H54 (cell line): ENCODE results near the gene DDAH1.

Source experiments
- DNase-seq: peaks from one replicate; pipeline ENCODE4 v3.0.0; 2011; ENCODE audit warnings: low spot score, mixed read lengths; ENCODE audit not compliant: insufficient read length
- FAIRE-seq: peaks from 3 replicates; lab custom pipeline; 2011; peaks lifted over from hg19 to GRCh38; lab: Jason Lieb, UNC
- POLR2A ChIP-seq: IDR thresholded peaks from 2 replicates; pipeline ENCODE4 v1.6.1; 2011; ENCODE audit warnings: low read depth, mild to moderate bottlenecking, low read length

Gene DDAH1

GRCh38 chr1:85322655-85323054, 142.3 kb downstream of the DDAH1 start:
- no peak for DNase-seq
- TF ChIP-seq POLR2A: no peak
- peak; percentile 65 for FAIRE-seq

- TF ChIP-seq POLR2A: no peak
- FAIRE-seq (peak; percentile 98), DNase-seq (no peak)
These were observed 143.6 kb downstream of the DDAH1 start for GRCh38 chr1:85321237-85321964.

GRCh38 chr1:85320371-85321131, 144.4 kb downstream of the DDAH1 start:
- no peak for DNase-seq
- no peak for TF ChIP-seq POLR2A
- FAIRE-seq: peak; percentile 62

DNA sequence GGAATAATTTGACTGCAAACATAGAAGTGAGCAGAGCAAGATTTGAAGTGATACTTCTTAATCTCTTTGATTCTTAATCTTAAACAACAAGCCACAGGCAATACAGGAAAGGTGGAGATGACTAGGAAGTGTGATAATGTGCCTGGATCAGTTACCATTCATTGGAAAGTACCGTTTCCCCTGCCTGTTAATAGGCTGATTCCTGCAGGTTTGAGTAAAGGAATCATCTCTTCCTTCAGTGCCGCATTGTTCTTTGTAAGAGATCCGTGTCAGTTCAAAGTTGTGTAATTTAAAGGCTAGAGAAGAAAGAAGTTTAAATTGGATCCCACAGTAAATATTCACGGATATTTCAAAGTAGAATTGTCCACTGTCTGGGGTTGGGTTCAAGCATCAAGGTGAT, 145.0 kb downstream of the DDAH1 start:
- DNase-seq: no peak
- TF ChIP-seq POLR2A: no peak
- FAIRE-seq: no peak

DNA sequence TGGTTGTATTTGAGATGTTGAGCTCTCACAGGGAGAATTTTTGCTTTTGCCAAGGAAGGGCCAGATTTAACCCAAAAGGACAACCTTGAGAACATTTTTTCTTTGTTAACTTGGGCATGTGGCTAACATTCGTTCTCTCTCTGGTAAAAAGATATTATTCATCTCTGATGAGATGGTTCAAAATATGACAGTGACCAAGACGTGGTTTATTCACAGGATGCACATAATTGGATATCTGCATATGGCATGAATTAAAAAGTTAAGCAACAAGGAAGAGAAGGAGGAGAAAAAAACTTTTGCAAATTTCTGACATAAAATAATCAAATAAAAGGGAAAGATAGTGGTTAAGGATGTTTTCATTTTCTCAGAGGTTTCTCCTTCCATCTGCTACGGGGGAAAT, 145.5 kb downstream of the DDAH1 start:
- FAIRE-seq (no peak), DNase-seq (no peak)

GRCh38 chr1:85318217-85318616, 146.7 kb downstream of the DDAH1 start:
- no peak for TF ChIP-seq POLR2A
- FAIRE-seq: no peak
- no peak for DNase-seq

More for the DNA sequence above, 145.5 kb downstream of the DDAH1 start:
- TF ChIP-seq POLR2A: no peak

- no peak for FAIRE-seq
- no peak for DNase-seq
- TF ChIP-seq POLR2A: no peak
These were observed 147.4 kb downstream of the DDAH1 start for GRCh38 chr1:85317560-85317959.

DNA sequence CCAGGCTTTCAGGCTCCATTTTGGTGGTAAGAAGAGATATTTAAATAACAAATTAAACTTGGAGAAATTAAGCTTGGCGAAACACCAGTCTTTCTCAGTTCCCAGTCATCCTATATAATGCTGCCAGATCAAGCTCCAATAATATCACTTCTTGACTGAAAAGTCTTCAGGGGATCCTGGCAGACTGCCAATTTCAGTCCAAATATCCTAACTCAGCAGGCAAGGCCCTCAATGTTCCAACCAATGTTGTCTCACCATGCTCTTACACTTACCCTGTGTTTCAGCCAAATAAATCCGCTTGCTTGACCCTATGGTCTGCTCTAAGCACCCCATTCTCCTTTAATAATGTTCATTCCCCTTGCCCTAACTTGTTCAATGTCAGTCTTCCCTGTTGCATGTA, 148.6 kb downstream of the DDAH1 start:
- FAIRE-seq (no peak), DNase-seq (no peak)
- no peak for TF ChIP-seq POLR2A

GRCh38 chr1:85315789-85316188, 149.2 kb downstream of the DDAH1 start:
- DNase-seq (no peak), FAIRE-seq (no peak)
- TF ChIP-seq POLR2A: no peak

DNA sequence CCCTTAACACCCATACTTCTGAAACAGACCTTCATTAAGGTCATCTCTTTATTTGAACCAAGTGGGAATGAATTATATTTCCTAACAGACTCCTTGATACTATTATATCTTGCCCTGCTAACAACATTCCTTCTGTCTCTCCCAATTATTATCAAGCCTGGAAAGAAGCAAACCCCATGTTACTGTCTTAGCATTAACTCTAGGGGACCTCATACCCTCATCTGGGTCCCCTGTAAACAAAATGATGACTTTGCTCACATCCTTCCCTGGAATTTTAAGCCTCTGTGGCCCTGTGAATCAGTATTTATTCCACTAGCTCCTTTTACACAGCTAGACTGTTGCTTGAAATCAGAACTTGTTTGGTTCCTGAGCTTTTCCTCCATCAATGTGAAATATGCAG, 150.2 kb downstream of the DDAH1 start:
- DNase-seq: no peak
- TF ChIP-seq POLR2A: no peak
- no peak for FAIRE-seq

DNA sequence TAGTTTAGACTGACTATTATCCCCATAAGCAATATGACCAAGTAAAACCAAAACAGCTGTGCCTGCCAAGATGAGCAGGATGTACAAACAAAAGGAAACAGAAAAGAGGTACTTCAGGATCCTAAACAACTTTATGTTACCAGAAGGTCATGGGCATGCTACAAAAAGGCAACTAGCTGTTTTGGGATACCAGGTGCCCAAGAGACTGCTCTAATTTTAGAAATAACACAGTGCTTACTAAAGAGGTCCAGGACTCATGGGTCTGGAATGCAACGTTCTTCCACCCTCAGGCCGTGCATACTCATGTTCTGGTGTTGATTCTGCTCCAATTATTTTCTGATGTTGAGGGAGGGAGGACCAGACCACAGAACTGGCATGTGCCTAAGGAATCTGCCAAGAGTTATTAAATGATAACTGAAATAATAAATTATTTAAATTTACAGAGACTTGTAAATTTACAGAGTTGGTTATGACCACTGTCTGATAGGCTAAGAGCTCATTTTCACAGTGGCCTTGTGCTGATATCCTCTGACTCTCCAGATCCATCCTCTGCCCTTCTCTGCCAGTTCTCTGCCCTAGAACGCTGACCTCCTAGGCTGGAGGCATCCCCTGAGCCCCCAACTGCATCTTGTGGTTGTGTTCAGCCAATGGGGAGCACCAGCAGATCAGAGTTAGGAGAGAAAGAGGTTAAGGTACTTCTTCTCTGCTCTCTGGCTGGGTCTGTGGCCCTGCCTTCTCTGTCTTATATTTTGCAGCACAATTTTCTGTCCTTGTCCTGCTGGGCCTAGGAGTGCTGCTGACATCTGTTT, 150.9 kb downstream of the DDAH1 start:
- FAIRE-seq (peak; percentile 70), DNase-seq (no peak)
- no peak for TF ChIP-seq POLR2A

DNA sequence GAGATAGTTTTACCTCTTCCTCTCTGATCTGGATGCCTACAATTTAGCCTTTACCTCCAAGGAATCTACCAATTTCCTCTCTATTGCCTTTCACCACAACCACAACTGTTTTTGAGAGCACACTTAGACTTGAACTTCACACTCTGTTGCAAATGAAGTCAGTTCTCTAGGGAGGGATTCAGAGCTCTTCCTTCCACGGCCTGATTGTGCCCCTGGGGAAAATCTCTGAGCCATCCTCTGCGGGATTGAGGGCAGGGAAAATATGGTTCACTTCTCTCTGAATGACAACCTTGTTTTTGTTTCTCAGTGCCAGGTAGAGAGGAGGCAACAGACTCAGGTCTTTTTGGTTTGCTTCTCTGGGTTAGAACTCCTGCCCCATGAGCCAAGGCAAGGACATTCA, 153.1 kb downstream of the DDAH1 start:
- TF ChIP-seq POLR2A: no peak
- FAIRE-seq (no peak), DNase-seq (no peak)

DNA sequence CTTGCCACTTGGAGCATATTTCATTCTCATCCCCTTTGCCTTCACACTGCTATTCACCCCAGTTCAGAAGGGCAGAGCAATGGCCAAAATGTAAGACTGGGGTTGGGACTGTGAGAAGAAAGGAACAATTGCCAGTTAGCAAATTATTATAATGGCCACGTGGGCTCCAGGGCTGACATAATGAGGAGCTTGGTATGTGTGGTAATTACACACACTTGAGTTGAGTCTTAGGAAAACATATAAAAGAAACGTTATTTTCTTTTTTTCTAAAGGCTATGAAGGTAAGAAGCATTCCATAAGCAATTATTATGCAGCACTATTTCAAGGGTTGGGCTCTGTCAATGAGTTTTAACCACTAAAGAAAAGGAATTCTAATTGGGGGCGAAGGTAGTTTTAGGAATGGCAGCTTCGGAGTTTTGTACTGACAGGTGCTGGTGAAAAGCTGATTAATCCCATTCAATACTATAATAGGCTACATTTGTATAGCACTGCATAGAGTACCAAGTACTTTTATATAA, 156.1 kb downstream of the DDAH1 start:
- DNase-seq: no peak

More for the DNA sequence above, 156.1 kb downstream of the DDAH1 start:
- FAIRE-seq: no peak
- TF ChIP-seq POLR2A: no peak
